SK-N-SH (cell line): Measurements from ENCODE around the gene CLDN7. TPM values are rescaled to one million over a fixed set of nuclear protein-coding genes. Genes with fewer than 3 reads are reported as not detected.

Source experiments
- CTCF ChIA-PET: fragments of 300-600, 350-600 bp; formaldehyde crosslinking; extraction: SDS; loops from one replicate; lab custom pipeline; 2021; lab: Yijun Ruan, JAX
- POLR2A ChIA-PET: fragments of 350-600 bp; sonication (Branson Sonifier 250); formaldehyde crosslinking; extraction: SDS; loops from one replicate; lab custom pipeline; 2020; ENCODE audit warnings: antibody characterized with exemption, inconsistent platforms; lab: Yijun Ruan, JAX
- DNase-seq: peaks from one replicate; pipeline ENCODE4 v3.0.0; 2012
- H2AFZ ChIP-seq: fragments of 200-600 bp; sonication (generic); 2 replicates; pipeline ENCODE4 v1.8.1; 2016; ENCODE audit warnings: antibody characterized with exemption, mild to moderate bottlenecking, low read depth
- H3F3A ChIP-seq: fragments of 200-600 bp; sonication (generic); replicated peaks from 2 replicates; pipeline ENCODE3; 2016; ENCODE audit warnings: antibody characterized with exemption, mild to moderate bottlenecking; ENCODE audit not compliant: insufficient read depth
- H3K27ac ChIP-seq, 2 experiments: fragments of 200-500 bp in 1 of 2; fragments of 200-600 bp in 1 of 2; sonication (Bioruptor generic) in 1 of 2; sonication (generic), shearing (Covaris generic) in 1 of 2; 2 replicates each; pipeline versions ENCODE4 v1.5.1 to v1.6.1; 2014 to 2016; ENCODE audit warnings: low read depth in 2 of 2, inconsistent platforms in 1 of 2, low read length in 1 of 2, mild to moderate bottlenecking in 1 of 2, mixed read lengths in 1 of 2
- H3K27me3 ChIP-seq: fragments of 200-600 bp; sonication (generic), shearing (Covaris generic); 2 replicates; pipeline ENCODE4 v1.6.1; 2016; ENCODE audit warnings: mixed run types; ENCODE audit not compliant: insufficient read depth
- H3K36me3 ChIP-seq, 2 experiments: fragments of 200-500 bp in 1 of 2; fragments of 200-600 bp in 1 of 2; sonication (Bioruptor generic) in 1 of 2; sonication (generic) in 1 of 2; replicated peaks in 1 of 2; 2 replicates each; pipeline versions ENCODE3 to v1.5.1; 2014 to 2016; ENCODE audit warnings: low read length in 1 of 2, mild to moderate bottlenecking in 1 of 2; ENCODE audit not compliant: insufficient read depth in 2 of 2, control insufficient read depth in 1 of 2
- H3K4me1 ChIP-seq, 2 experiments: fragments of 200-500 bp in 1 of 2; fragments of 200-600 bp in 1 of 2; sonication (Bioruptor generic) in 1 of 2; sonication (generic), shearing (Covaris generic) in 1 of 2; 2 replicates each; pipeline versions ENCODE4 v1.5.1 to v1.6.1; 2014 to 2016; ENCODE audit warnings: low read depth in 1 of 2, low read length in 1 of 2, mixed run types in 1 of 2; ENCODE audit not compliant: insufficient read depth in 2 of 2, control insufficient read depth in 1 of 2
- H3K4me2 ChIP-seq: fragments of 200-600 bp; sonication (generic), shearing (Covaris generic); 2 replicates; pipeline ENCODE4 v1.6.1; 2017; ENCODE audit warnings: mixed run types
- H3K4me3 ChIP-seq, 2 experiments: fragments of 200-500 bp in 1 of 2; fragments of 200-600 bp in 1 of 2; sonication (Bioruptor generic) in 1 of 2; sonication (generic), shearing (Covaris generic) in 1 of 2; 2 replicates each; pipeline versions ENCODE4 v1.5.1 to v1.8.1; 2014 to 2016; ENCODE audit warnings: low read depth in 2 of 2, inconsistent platforms in 1 of 2, low read length in 1 of 2, mild to moderate bottlenecking in 1 of 2, mixed read lengths in 1 of 2, moderate library complexity in 1 of 2
- H3K79me2 ChIP-seq: fragments of 200-600 bp; sonication (generic); 2 replicates; pipeline ENCODE4 v1.8.1; 2017; ENCODE audit warnings: mild to moderate bottlenecking; ENCODE audit not compliant: insufficient read depth
- H3K9ac ChIP-seq: fragments of 200-600 bp; sonication (generic); 2 replicates; pipeline ENCODE4 v1.6.1; 2017; ENCODE audit warnings: mixed run types
- H3K9me2 ChIP-seq: fragments of 200-600 bp; sonication (generic); 2 replicates; pipeline ENCODE4 v1.6.1; 2017; ENCODE audit warnings: mixed run types
- H3K9me3 ChIP-seq: fragments of 200-600 bp; sonication (generic); 2 replicates; pipeline ENCODE4 v1.6.1; 2017; ENCODE audit warnings: mixed run types, mild to moderate bottlenecking, moderate library complexity
- H4K20me1 ChIP-seq: fragments of 200-600 bp; sonication (generic); 2 replicates; pipeline ENCODE4 v1.6.1; 2017; ENCODE audit warnings: mild to moderate bottlenecking, mixed run types; ENCODE audit not compliant: insufficient read depth
- EP300 ChIP-seq, 2 experiments: IDR thresholded peaks; 2 replicates each; pipeline versions ENCODE4 v1.4.0 to v1.6.1; 2012; ENCODE audit warnings: borderline replicate concordance in 1 of 2, low read depth in 1 of 2, low read length in 1 of 2
- EZH2phosphoT487 ChIP-seq: fragments of 200-600 bp; sonication (generic); IDR thresholded peaks from 2 replicates; pipeline ENCODE4 v1.6.1; 2017; ENCODE audit warnings: low read depth, mixed run types, mild to moderate bottlenecking, antibody characterized with exemption, moderate library complexity, borderline replicate concordance
- FOSL2 ChIP-seq: IDR thresholded peaks from 2 replicates; pipeline ENCODE4 v1.4.0; 2012; ENCODE audit warnings: low read depth, mild to moderate bottlenecking, moderate library complexity, borderline replicate concordance
- FOXM1 ChIP-seq: IDR thresholded peaks from 2 replicates; pipeline ENCODE4 v1.4.0; 2012; ENCODE audit warnings: low read depth, mild to moderate bottlenecking
- GATA2 ChIP-seq: sonication (generic); formaldehyde crosslinking; IDR thresholded peaks from 2 replicates; pipeline ENCODE4 v1.5.0; 2020; ENCODE audit warnings: mild to moderate bottlenecking, missing genetic modification reagents
- RAD21 ChIP-seq: IDR thresholded peaks from 2 replicates; pipeline ENCODE4 v1.6.1; 2012; ENCODE audit warnings: mild to moderate bottlenecking, low read length
- SIN3A ChIP-seq: IDR thresholded peaks from 2 replicates; pipeline ENCODE4 v1.6.1; 2012; ENCODE audit warnings: low read depth, mild to moderate bottlenecking, low read length, moderate library complexity, borderline replicate concordance
- TAF1 ChIP-seq: IDR thresholded peaks from 2 replicates; pipeline ENCODE4 v1.6.1; 2012; ENCODE audit warnings: low read depth, mild to moderate bottlenecking, low read length, moderate library complexity, borderline replicate concordance
- USF2 ChIP-seq: fragments of 150-350 bp; IDR thresholded peaks from 2 replicates; pipeline ENCODE4 v1.6.1; 2017; ENCODE audit warnings: antibody characterized with exemption, low read length, low read depth, borderline replicate concordance
- YY1 ChIP-seq: IDR thresholded peaks from 2 replicates; pipeline ENCODE4 v1.4.0; 2012; ENCODE audit warnings: low read depth, mild to moderate bottlenecking
- WGBS: methylation state at CpG from one replicate; pipeline ENCODE4 v1.1.6; 2017; ENCODE audit warnings: low lambda C conversion rate; 5-methylcytosine and 5-hydroxymethylcytosine counted together
- polyA plus RNA-seq, 3 experiments: library from polyadenylated mRNA; depleted of rRNA; stranded (reverse); fragments of >200 nt; gene quantifications; 2 replicates each; pipeline ENCODE4 v1.2.3, GENCODE V29; 2012
- TF ChIP-seq, protein P1 (sequence below): IDR thresholded peaks from 2 replicates; pipeline ENCODE4 v1.6.1; 2012; ENCODE audit warnings: mild to moderate bottlenecking, low read depth, low read length, moderate library complexity
- TF ChIP-seq, protein P2 (sequence below): IDR thresholded peaks from 2 replicates; pipeline ENCODE4 v1.4.0; 2012; ENCODE audit warnings: low read depth, borderline replicate concordance

CLDN7 gene
- polyA plus RNA-seq, 1 of the 3 experiments (the other 2 are of a cell fraction), result 5.0 TPM

GRCh38 chr17:7260651-7261378, 1.5 kb downstream of the CLDN7 start (continued):
- no peak for TF ChIP-seq GATA2 (CRISPR knock-in tag)
- no peak for TF ChIP-seq USF2
- no peak for TF ChIP-seq FOSL2
- TF ChIP-seq EP300 (IDR thresholded peaks at IDR 0.05; ENCODE audit: borderline replicate concordance in 1 of 2, low read depth in 1 of 2, low read length in 1 of 2), result no peak
- TF ChIP-seq SIN3A, result no peak

DNA sequence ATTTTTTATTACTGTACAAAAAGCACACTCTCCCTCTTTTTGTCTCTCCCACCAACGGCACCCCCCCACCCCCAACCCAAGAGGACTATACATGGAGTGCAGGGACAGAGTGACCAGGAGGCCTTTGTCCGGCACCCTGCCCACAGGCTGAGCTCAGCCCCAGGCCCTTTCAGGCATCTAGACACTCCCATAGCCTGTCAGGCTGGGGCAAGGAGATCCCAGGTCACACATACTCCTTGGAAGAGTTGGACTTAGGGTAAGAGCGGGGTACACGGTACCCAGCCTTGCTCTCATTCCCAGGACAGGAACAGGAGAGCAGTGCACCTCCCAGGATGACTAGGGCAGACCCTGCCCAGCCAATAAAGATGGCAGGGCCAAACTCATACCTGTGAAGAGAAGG, 2.1 kb downstream of the CLDN7 start:
- Histone ChIP-seq H3K9me3 (no peaks in the 10 kb centered on the region), H3K4me1 (peaks cover 0 to 6% of the 10 kb centered on the region in 2 experiments; a peak in 2 of 4 replicates), H3K27me3 (no peaks in the 10 kb centered on the region), H3K4me2 (no peak overlapping the region), H3K9me2 (no peaks in the 10 kb centered on the region), H2AFZ (no peak overlapping the region), H3K9ac (no peak overlapping the region), H3K4me3 (no peak overlapping the region), H3K36me3 (peaks cover 6 to 22% of the 10 kb centered on the region in 2 experiments), H4K20me1 (no peaks in the 10 kb centered on the region), H3F3A (peaks cover 30% of the 10 kb centered on the region), H3K27ac (no peak overlapping the region), H3K79me2 (no peaks in the 10 kb centered on the region)
- no peak for TF ChIP-seq YY1
- TF ChIP-seq TAF1, result no peak
- TF ChIP-seq FOXM1, result no peak
- no peak for TF ChIP-seq USF2
- TF ChIP-seq EZH2phosphoT487, result no peak
- TF ChIP-seq, protein P1, sequence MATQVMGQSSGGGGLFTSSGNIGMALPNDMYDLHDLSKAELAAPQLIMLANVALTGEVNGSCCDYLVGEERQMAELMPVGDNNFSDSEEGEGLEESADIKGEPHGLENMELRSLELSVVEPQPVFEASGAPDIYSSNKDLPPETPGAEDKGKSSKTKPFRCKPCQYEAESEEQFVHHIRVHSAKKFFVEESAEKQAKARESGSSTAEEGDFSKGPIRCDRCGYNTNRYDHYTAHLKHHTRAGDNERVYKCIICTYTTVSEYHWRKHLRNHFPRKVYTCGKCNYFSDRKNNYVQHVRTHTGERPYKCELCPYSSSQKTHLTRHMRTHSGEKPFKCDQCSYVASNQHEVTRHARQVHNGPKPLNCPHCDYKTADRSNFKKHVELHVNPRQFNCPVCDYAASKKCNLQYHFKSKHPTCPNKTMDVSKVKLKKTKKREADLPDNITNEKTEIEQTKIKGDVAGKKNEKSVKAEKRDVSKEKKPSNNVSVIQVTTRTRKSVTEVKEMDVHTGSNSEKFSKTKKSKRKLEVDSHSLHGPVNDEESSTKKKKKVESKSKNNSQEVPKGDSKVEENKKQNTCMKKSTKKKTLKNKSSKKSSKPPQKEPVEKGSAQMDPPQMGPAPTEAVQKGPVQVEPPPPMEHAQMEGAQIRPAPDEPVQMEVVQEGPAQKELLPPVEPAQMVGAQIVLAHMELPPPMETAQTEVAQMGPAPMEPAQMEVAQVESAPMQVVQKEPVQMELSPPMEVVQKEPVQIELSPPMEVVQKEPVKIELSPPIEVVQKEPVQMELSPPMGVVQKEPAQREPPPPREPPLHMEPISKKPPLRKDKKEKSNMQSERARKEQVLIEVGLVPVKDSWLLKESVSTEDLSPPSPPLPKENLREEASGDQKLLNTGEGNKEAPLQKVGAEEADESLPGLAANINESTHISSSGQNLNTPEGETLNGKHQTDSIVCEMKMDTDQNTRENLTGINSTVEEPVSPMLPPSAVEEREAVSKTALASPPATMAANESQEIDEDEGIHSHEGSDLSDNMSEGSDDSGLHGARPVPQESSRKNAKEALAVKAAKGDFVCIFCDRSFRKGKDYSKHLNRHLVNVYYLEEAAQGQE, result no peak
- no peak for TF ChIP-seq SIN3A
- TF ChIP-seq, protein P2, sequence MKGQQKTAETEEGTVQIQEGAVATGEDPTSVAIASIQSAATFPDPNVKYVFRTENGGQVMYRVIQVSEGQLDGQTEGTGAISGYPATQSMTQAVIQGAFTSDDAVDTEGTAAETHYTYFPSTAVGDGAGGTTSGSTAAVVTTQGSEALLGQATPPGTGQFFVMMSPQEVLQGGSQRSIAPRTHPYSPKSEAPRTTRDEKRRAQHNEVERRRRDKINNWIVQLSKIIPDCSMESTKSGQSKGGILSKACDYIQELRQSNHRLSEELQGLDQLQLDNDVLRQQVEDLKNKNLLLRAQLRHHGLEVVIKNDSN, result no peak
- TF ChIP-seq RAD21, result no peak
- CTCF ChIA-PET, result interaction anchor here (0.9 to 1.9 kb wide), 4 partner anchors 20 to 41 kb away, joined by 3 to 13 read pairs (median 4); no protein-coding TSS in a partner anchor
- WGBS, result 83% methylated on average over 2 of the region's 4 CpGs
- DNase-seq, result peak; percentile 16
- POLR2A ChIA-PET, result no interaction called here
